Hepatic stellate cell (primary cell): ENCODE results near the gene MAN2A2.

Experiments used
- DNase-seq: peaks from one replicate; pipeline ENCODE4 v3.0.0; 2011; ENCODE audit warnings: low spot score

MAN2A2 gene

DNA sequence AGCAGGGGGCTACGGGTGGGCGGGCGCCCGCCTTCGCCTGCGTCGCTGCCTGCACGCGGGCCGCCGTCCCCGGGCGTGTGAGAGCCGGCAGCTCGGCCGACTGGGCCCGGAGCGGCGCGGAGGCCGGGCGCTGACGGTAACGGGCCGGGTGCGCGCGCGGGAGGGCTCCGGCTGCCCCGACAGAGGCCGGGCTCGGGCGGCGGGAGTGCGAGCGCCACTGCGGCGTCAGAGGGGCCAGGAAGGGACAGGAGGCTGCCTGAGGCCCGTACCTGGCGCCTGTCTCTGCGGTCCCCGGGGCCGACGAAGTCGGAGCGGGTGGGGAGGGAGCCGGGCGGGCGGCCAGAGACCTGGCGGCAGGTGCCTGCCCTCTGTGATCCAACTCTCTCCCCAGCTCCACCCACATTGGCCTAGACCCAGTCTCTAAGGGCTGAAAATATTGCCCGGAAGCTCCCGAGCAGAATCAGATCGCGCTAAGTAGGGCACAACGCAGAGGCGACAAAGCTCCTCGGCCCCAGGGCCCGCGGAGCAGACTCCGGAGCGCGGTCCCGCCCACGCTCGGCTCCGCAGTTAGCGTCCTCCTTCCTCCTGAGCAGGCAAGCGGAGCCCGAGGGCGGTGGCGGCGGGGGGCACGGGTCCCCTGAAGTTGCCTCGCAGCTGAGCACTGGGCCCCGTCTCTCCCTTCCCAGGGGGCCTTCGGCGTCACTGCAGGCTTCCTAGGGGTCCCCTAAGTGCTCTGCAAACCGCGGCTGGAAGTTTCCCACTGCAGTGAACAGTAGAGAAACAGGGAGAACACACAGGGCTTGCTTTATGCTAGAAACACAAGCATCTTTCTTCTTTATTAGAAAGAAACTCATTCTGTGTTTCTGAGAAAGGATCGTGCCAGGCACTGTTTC lies at the start of gene MAN2A2:
Gene MAN2A2, plus strand, starts transcription at position 463 of the 893 bp plus-strand sequence. CDS start 906 bp downstream, outside the sequence.
- DNase-seq: peak; percentile 79

DNA sequence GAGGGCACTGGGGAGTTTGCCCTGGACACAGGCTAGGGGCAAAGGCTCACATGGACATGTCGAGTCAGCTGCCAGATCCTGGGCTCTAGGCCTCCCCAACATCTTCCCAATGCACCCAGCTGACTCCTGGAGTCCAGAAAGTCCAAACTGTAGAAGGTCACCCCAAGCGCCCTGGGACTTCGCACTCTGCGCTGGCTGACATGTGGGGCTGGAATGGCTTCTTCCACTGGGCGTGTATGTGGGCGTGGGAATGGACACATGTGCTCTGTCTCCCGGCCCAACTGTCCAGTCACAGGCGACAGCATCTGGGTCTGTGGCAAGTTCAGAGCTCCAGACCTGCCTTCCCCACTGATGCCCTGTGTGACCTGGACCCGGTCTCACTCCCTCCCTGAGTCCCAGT lies 48.0 kb upstream of the MAN2A2 start:
- DNase-seq: no peak

GRCh38 chr15:90857337-90857736 lies 45.8 kb upstream of the MAN2A2 start:
- no peak for DNase-seq

GRCh38 chr15:90857883-90858443 lies 45.1 kb upstream of the MAN2A2 start:
- no peak for DNase-seq

- no peak for DNase-seq
These were observed 43.6 kb upstream of the MAN2A2 start for GRCh38 chr15:90859234-90860131.

- DNase-seq: no peak
These were observed 42.7 kb upstream of the MAN2A2 start for GRCh38 chr15:90860450-90860849.

DNA sequence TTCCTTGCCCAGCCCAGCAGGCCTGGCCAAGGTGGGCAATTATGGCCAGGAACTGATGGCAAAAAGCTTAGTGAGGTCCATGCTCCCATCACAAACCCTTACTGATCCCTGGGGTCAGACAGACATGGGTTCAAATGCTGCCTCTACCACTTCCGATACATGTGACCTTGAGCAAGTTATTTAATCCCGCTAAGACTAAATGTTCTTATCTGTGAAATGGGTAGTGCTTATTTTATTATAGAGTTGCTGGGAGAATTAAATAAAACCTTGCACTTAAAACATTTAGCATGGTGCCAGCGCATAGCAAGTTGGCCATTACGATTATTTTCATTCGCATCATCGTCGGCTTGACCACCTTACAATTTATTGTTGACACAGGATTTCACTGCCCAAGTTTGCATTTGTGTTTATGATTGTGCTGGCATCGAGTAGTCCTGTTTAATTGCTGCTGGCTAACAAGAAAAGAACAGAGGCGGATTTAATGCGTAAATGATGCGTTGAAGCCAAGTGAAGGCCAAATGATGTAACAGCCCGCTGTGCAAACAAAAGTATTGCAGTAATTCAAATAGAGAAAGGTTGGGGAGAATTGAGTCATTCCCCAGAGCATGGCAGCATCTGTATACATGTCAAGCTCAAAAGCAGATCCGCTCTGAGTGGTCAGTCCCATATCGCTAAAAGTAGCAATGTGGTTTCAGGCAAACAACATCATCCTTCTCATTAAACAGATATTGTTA lies 42.0 kb upstream of the MAN2A2 start:
- no peak for DNase-seq

DNA sequence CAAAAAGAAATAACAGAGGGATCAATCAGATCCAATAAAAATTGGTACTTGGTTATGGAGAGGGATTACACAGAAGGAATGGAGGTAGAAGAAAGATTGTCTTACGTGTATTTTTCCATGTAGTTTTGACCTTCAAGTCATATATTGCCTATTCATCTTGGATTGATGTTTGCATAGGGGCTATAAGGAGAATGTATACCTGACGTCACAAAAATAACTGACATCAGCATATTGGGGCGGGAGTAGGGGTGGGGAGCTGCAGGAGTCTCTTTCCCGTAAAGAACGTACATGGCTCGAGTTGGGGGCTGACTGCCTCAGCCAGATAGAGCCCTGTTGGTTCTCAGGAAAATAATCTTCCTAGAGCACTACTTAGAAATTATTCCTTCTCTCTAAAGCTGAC lies 40.6 kb upstream of the MAN2A2 start:
- DNase-seq: no peak

DNA sequence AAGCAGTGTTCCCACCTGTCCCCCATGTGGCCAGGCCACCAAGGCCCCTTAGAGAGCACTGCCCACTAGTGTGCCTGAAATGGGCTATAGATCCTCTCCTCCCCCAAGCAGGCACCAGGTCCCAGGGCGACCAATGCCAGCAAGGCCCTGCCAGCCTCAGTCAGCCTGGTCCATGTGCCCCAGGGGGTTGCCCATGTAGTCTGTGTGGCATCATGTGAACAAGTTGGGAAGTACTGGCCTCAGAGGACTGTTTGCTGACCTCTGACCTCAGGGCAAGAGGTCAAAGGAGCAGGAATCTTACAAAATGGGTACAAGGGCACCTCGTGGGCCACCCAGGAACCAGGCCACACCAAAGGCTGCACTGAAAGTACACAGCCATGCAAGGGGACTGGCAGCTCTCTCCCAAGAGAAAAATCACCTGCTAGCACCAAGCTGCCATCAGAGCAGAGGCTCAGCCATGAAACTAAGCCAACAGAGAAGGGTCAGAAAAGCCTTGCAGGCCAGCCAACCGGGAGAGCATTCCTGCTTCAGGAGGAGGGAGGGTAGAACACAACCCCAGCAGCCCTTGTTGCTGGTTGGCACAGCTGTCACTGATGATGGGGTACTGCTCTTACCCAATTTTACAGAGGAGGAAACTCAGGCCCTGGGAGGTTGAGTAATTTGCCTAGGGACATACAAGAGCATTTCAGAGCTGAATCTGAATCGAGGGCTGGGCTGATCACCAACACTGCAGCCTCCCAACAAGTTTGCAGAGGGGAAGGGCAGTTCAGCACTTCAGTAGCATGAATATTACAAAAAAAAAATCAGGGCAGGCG lies 39.9 kb upstream of the MAN2A2 start:
- no peak for DNase-seq

- no peak for DNase-seq
These were observed 39.1 kb upstream of the MAN2A2 start for GRCh38 chr15:90863987-90864386.

DNA sequence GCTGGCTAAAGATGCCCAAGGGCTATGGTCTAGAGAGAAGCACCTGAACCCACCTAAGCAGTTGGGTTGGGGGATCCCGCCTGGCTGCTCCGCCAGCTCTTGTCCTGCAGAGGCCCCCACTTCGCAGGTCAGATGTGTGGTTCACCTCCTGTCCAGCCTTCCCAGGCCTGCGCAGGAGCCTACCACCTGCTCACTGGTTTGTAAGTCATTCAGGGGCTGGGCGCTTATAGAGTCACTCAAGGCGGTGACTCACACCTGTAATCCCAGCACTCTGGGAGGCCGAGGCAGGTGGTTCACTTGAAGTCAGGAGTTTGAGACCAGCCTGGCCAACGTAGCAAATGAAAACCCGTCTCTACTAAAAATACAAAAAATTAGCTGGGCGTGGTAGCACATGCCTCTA lies 38.6 kb upstream of the MAN2A2 start:
- DNase-seq: no peak

GRCh38 chr15:90865702-90866101 lies 37.4 kb upstream of the MAN2A2 start:
- no peak for DNase-seq

- DNase-seq: no peak
These were observed 36.9 kb upstream of the MAN2A2 start for GRCh38 chr15:90866161-90866715.

DNA sequence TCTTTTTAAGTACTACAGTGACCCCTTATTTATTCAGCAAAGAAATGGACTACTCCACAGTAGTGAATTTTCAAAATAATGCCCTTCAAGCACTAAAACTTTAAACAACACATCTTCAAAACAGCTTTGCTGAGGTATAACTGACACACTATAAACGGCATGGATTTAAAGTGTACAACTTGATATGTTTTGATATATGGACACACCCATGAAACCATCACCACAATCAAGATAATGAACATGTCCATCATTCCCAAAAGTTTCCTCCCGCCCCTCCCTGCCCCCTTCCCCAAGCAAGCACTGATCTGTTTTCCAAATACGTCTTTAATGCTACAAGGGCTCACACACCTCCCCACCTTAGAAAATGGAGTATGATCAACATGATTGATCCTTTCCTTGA lies 36.3 kb upstream of the MAN2A2 start:
- DNase-seq: no peak

DNA sequence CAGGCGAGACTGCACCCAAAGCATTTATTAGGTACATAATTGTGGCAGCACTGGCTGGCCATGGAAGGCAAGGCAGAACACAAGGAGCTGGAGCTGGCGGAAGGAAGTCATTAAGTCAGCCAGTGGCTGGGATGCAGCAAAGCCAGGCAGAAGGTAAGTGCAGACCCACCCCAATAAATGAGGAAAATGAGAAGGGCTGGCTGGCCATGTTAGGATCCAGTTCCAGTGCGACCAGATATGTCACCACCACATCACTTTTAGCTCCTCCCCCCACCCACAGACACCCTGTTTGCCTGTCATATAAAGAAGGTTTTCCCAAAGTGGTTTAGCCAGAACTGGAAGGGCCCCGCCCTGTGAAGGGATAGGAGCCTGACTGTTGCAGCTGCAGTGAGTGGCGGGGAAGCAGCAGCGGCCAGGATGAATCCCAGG lies 34.8 kb upstream of the MAN2A2 start, which contains the start of gene FURIN:
Gene FURIN, plus strand, starts transcription at position 328 of the 429 bp plus-strand sequence. CDS start 7,153 bp downstream, outside the sequence.
- DNase-seq: no peak

GRCh38 chr15:90869140-90869541 lies 34.0 kb upstream of the MAN2A2 start:
- DNase-seq: no peak

- peak; percentile 76 for DNase-seq
These were observed 33.3 kb upstream of the MAN2A2 start for GRCh38 chr15:90869601-90870353.

DNA sequence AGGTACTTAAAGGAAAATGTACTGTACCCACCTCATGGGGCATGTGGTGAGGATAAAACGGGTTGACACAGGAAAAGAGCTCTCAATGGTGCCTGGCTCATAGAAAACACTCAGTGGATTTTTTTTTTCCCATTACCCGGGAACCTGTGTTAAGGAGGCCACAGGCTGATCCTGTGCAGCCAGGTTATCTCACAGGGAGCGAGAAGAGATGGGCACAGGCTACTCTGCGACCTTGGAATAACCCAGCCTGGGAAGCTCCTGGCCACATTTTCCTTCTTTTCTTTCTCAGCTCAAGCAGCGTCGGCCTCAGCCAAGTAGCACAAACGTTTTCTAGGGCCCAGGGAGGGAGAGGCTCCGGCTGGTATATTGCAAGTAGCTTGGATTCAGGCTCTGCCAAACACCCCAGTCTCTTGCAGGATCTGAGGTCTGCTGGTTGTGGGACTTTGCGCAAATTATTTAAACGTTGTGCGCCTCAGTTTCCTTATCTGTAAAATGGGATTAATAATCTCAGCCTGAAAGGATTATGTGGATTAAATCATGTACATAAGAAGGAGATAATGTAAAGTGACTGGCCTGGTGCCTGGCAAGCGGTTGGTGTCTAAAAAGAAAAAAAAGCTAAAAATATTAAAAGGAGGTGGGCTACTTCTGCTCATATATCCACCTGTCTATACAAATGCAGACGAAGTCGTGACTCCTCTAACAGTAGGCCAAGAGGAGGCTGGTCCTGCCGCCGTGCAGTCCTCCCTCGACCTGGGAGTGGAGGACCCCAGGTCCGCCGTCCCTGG lies 32.6 kb upstream of the MAN2A2 start:
- DNase-seq: no peak
